Loucy (cell line): Measurements from ENCODE around the gene MPDU1.

Experiments used
- CTCF ChIP-seq: fragments of 200-600 bp; sonication (generic); conservative IDR thresholded peaks from 2 replicates; pipeline ENCODE4 v1.5.1; 2014; ENCODE audit warnings: mild to moderate bottlenecking, antibody characterized with exemption, low read length
- EZH2phosphoT487 ChIP-seq: fragments of 200-600 bp; IDR thresholded peaks from 2 replicates; pipeline ENCODE4 v1.6.1; 2018; ENCODE audit warnings: antibody characterized with exemption, mild to moderate bottlenecking, moderate library complexity, borderline replicate concordance

- TF ChIP-seq CTCF (no peak), EZH2phosphoT487 (no peak)
These were observed at the start of gene MPDU1 for GRCh38 chr17:7583253-7584109.
